ENCODE results near the gene GRID1.

DNA sequence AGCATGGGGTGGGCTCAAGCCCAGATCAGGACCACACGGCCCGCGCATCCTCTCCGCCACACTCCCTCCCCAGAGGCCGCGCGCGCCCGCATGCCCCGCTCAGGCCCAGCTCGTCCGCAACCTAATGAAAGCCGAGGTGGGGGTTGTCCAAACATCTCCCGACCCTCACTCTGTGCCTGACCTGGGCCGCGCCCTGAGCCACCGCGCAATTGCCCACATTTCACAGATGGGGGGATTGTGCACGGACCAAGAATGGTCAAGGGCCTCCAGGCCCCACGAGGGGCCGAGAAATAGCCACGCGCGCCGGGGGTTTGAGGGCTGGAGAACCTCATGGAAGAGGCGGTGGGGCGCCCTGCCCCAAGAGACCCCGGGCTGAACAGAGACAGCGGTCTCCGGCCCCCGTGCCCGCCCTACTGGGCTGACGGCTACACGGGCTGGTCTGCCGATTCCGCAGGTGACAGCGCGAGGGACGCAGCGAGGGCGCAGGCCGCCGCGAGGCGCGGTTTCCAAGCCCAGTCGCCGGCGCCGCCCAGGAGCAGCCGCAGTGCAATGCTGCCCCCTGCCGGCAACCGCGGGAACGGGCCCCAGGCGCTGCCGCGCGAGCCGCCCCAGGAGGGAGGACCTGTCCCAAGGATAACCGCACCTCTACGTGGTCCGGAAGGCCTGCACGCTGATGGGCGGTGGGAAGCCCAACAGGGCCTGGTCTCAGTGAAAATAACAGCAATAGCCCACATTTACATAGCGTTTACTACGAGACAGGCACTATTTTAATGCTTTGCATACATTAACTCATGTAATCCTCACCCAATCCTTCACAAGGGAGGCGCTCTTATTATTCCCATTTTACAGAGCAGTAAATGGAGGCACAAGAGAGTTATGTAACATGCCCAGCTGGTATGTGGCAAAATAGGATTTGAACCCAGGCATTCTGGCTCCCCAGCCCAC lies 10.5 kb upstream of the GRID1 start:
- TF ChIP-seq, protein P1, sequence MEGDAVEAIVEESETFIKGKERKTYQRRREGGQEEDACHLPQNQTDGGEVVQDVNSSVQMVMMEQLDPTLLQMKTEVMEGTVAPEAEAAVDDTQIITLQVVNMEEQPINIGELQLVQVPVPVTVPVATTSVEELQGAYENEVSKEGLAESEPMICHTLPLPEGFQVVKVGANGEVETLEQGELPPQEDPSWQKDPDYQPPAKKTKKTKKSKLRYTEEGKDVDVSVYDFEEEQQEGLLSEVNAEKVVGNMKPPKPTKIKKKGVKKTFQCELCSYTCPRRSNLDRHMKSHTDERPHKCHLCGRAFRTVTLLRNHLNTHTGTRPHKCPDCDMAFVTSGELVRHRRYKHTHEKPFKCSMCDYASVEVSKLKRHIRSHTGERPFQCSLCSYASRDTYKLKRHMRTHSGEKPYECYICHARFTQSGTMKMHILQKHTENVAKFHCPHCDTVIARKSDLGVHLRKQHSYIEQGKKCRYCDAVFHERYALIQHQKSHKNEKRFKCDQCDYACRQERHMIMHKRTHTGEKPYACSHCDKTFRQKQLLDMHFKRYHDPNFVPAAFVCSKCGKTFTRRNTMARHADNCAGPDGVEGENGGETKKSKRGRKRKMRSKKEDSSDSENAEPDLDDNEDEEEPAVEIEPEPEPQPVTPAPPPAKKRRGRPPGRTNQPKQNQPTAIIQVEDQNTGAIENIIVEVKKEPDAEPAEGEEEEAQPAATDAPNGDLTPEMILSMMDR (IDR thresholded peaks at IDR 0.05) = peak; percentile 96 to 99 (median 98)
- TF ChIP-seq POLR2A (IDR thresholded peaks at IDR 0.05) = no peak

Data from esophagus squamous epithelium (tissue), 4 donors.